Measurements from ENCODE around the gene ABHD14A.

DNA sequence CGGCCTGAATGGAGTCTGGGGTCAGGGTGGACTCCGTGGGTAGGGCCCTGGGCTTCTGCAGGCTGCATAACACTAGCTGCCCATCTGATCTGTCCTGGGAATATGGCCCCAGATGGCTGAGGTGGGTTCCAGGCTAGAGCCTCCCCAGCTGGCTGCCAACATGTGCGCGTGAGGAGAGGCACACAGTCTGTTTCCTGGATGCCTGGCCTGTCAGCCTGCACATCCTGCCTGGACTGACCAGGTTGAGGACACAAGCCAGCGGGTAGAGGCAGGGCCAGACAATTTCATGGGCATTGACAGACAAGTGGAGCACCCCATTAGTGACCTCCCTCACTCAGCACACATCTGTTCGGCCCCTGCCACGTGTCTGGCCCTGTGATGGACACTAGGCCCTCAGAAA lies 50.6 kb downstream of the ABHD14A start:
- TF ChIP-seq CTCF (IDR thresholded peaks at IDR 0.05) (no peak), EP300 (IDR thresholded peaks at IDR 0.05) (no peak)

All from tibial nerve (tissue), 4 donors.